Stimulated activated naive CD8-positive, alpha-beta T cell treated with anti-CD3 and anti-CD28 coated beads, Interleukin-15, amount 100 ng/mL, for 72 hours (primary cell): ENCODE measurements around the gene ZFP1.

Experiments used
- ATAC-seq: fragments of 150-1000 bp; cut with Tn5 transposase; 2 replicates; pipeline ENCODE4 v1.10.0; 2021; ENCODE audit warnings: mild to moderate bottlenecking, moderate library complexity
- DNase-seq, 2 donors: peaks; one replicate each; pipeline ENCODE4 v3.0.0; 2021 to 2022
- H3K27ac Mint-ChIP-seq, 2 donors: one replicate each; pipeline ENCODE4 v1.8.0; 2022; ENCODE audit warnings: mild to moderate bottlenecking in 2 of 2, mixed read lengths in 2 of 2, moderate library complexity in 2 of 2
- H3K27me3 Mint-ChIP-seq: one replicate; pipeline ENCODE4 v1.8.0; 2022; ENCODE audit warnings: mixed read lengths
- H3K4me1 Mint-ChIP-seq: one replicate; pipeline ENCODE4 v1.8.0; 2022; ENCODE audit warnings: mild to moderate bottlenecking, mixed read lengths
- H3K4me3 Mint-ChIP-seq, 2 donors: one replicate each; pipeline ENCODE4 v1.8.0; 2022; ENCODE audit warnings: mild to moderate bottlenecking in 2 of 2, mixed read lengths in 2 of 2, moderate library complexity in 1 of 2
- H3K9me3 Mint-ChIP-seq, 2 donors: one replicate each; pipeline ENCODE4 v1.8.0; 2022; ENCODE audit warnings: mixed read lengths in 2 of 2

The ZFP1 gene

GRCh38 chr16:75148311-75149195 is at the start of gene ZFP1:
Gene ZFP1, plus strand, starts transcription at chr16:75148524. Its CDS starts 4,428 bp downstream, at chr16:75152952.
- Mint-ChIP-seq H3K27ac (peak within 1 kb of the TSS; percentile 89 to 96), H3K27me3 (no peaks in the 10 kb centered on the region), H3K4me1 (peaks cover 43% of the 10 kb centered on the region), H3K4me3 (peak within 1 kb of the TSS; percentile 88 to 89), H3K9me3 (peaks cover 24 to 29% of the 10 kb centered on the region in 2 donors)
- peak; percentile 93 for ATAC-seq
- DNase-seq, result peak; percentile 94 to 97

- Mint-ChIP-seq H3K9me3 (peaks cover 0 to 4% of the 10 kb centered on the region in 2 donors), H3K27me3 (no peaks in the 10 kb centered on the region), H3K27ac (peak overlapping the region; percentile 61 to 79), H3K4me1 (peaks cover 54% of the 10 kb centered on the region), H3K4me3 (peak overlapping the region; percentile 59 to 64)
- DNase-seq, result no peak
- no peak for ATAC-seq
Observed at GRCh38 chr16:75099075-75099667, 49.2 kb upstream of the ZFP1 start.

GRCh38 chr16:75099738-75100602 is 48.4 kb upstream of the ZFP1 start:
- DNase-seq, result peak in 1 of 2 donors; percentile 52

GRCh38 chr16:75100603-75100990 is 47.7 kb upstream of the ZFP1 start:
- no peaks in the 10 kb centered on the region for H3K27me3 Mint-ChIP-seq
- peaks cover 0 to 8% of the 10 kb centered on the region in 2 donors for H3K9me3 Mint-ChIP-seq
- no peak for ATAC-seq
- peak overlapping the region in 1 of 2 donors; percentile 51 for H3K27ac Mint-ChIP-seq
- no peak overlapping the region for H3K4me3 Mint-ChIP-seq
- H3K4me1 Mint-ChIP-seq, result peaks cover 58% of the 10 kb centered on the region
- no peak for DNase-seq

More at GRCh38 chr16:75099738-75100602, 48.4 kb upstream of the ZFP1 start:
- Mint-ChIP-seq H3K4me1 (peaks cover 58% of the 10 kb centered on the region), H3K4me3 (peak overlapping the region; percentile 53 to 59), H3K9me3 (peaks cover 0 to 8% of the 10 kb centered on the region in 2 donors), H3K27ac (peak overlapping the region; percentile 61 to 79), H3K27me3 (no peaks in the 10 kb centered on the region)
- peak; percentile 65 for ATAC-seq

- ATAC-seq (no peak), DNase-seq (no peak)
- H3K4me1 Mint-ChIP-seq, result peaks cover 61% of the 10 kb centered on the region
- no peaks in the 10 kb centered on the region for H3K27me3 Mint-ChIP-seq
- peak overlapping the region in 1 of 2 donors; percentile 31 for H3K27ac Mint-ChIP-seq
- H3K9me3 Mint-ChIP-seq, result peaks cover 0 to 8% of the 10 kb centered on the region in 2 donors
- H3K4me3 Mint-ChIP-seq, result no peak overlapping the region
Observed at GRCh38 chr16:75101635-75102034, 46.7 kb upstream of the ZFP1 start.

- no peak for ATAC-seq
- DNase-seq, result no peak
- no peak overlapping the region for H3K27ac Mint-ChIP-seq
- peaks cover 52% of the 10 kb centered on the region for H3K4me1 Mint-ChIP-seq
- no peaks in the 10 kb centered on the region for H3K27me3 Mint-ChIP-seq
- peaks cover 0 to 8% of the 10 kb centered on the region in 2 donors for H3K9me3 Mint-ChIP-seq
- no peak overlapping the region for H3K4me3 Mint-ChIP-seq
Observed at GRCh38 chr16:75102595-75102994, 45.7 kb upstream of the ZFP1 start.

GRCh38 chr16:75103994-75104393 is 44.3 kb upstream of the ZFP1 start:
- DNase-seq, result no peak
- Mint-ChIP-seq H3K4me1 (peaks cover 50% of the 10 kb centered on the region), H3K9me3 (peaks cover 0 to 8% of the 10 kb centered on the region in 2 donors), H3K4me3 (no peak overlapping the region), H3K27ac (no peak overlapping the region), H3K27me3 (no peaks in the 10 kb centered on the region)
- ATAC-seq, result no peak

- H3K27ac Mint-ChIP-seq, result no peak overlapping the region
- no peak for DNase-seq
- H3K4me1 Mint-ChIP-seq, result peaks cover 50% of the 10 kb centered on the region
- H3K4me3 Mint-ChIP-seq, result no peak overlapping the region
- peaks cover 0 to 8% of the 10 kb centered on the region in 2 donors for H3K9me3 Mint-ChIP-seq
- no peak for ATAC-seq
- no peaks in the 10 kb centered on the region for H3K27me3 Mint-ChIP-seq
Observed at GRCh38 chr16:75104836-75105235, 43.5 kb upstream of the ZFP1 start.

GRCh38 chr16:75105306-75106061 is 42.8 kb upstream of the ZFP1 start:
- Mint-ChIP-seq H3K27ac (peak overlapping the region in 1 of 2 donors; percentile 7), H3K4me3 (no peak overlapping the region), H3K27me3 (no peaks in the 10 kb centered on the region), H3K9me3 (peaks cover 0 to 8% of the 10 kb centered on the region in 2 donors), H3K4me1 (peaks cover 50% of the 10 kb centered on the region)
- ATAC-seq (no peak), DNase-seq (no peak)

GRCh38 chr16:75106351-75107274 is 41.7 kb upstream of the ZFP1 start:
- Mint-ChIP-seq H3K9me3 (peaks cover 0 to 8% of the 10 kb centered on the region in 2 donors), H3K27me3 (peaks cover 4% of the 10 kb centered on the region), H3K4me1 (peaks cover 58% of the 10 kb centered on the region), H3K27ac (no peak overlapping the region), H3K4me3 (peak overlapping the region in 1 of 2 donors; percentile 18)
- ATAC-seq, result no peak
- DNase-seq, result no peak

GRCh38 chr16:75107505-75107904 is 40.8 kb upstream of the ZFP1 start:
- no peak overlapping the region for H3K27ac Mint-ChIP-seq
- no peak overlapping the region for H3K4me3 Mint-ChIP-seq
- peaks cover 0 to 8% of the 10 kb centered on the region in 2 donors for H3K9me3 Mint-ChIP-seq
- ATAC-seq (no peak), DNase-seq (no peak)
- H3K27me3 Mint-ChIP-seq, result peaks cover 13% of the 10 kb centered on the region
- H3K4me1 Mint-ChIP-seq, result peaks cover 67% of the 10 kb centered on the region

GRCh38 chr16:75108792-75109731 is 39.3 kb upstream of the ZFP1 start:
- H3K4me3 Mint-ChIP-seq, result peak overlapping the region; percentile 65 to 69
- ATAC-seq (peak; percentile 78), DNase-seq (peak; percentile 54 to 78)
- H3K4me1 Mint-ChIP-seq, result peaks cover 74% of the 10 kb centered on the region
- peak overlapping the region; percentile 34 to 68 for H3K27ac Mint-ChIP-seq
- peaks cover 0 to 5% of the 10 kb centered on the region in 2 donors for H3K9me3 Mint-ChIP-seq
- peaks cover 25% of the 10 kb centered on the region for H3K27me3 Mint-ChIP-seq

- DNase-seq (no peak), ATAC-seq (no peak)
- Mint-ChIP-seq H3K4me3 (peak overlapping the region; percentile 65 to 69), H3K27me3 (peaks cover 25% of the 10 kb centered on the region), H3K9me3 (no peaks in the 10 kb centered on the region), H3K4me1 (peaks cover 71% of the 10 kb centered on the region), H3K27ac (peak overlapping the region in 1 of 2 donors; percentile 68)
Observed at GRCh38 chr16:75109732-75110243, 38.5 kb upstream of the ZFP1 start.
